ENCODE results near the gene KCNK1.

Gene KCNK1

GRCh38 chr1:233587958-233588799, 25.7 kb upstream of the KCNK1 start:
- no peak overlapping the region for H3K4me3 ChIP-seq (ENCODE audit: low read depth, low read length)
- no peak for DNase-seq (ENCODE audit: low read depth)
- TF ChIP-seq CTCF (IDR thresholded peaks at IDR 0.05; ENCODE audit: control insufficient read depth, extremely low read depth, insufficient read depth), result no peak

- no peak for TF ChIP-seq CTCF (IDR thresholded peaks at IDR 0.05; ENCODE audit: control insufficient read depth, extremely low read depth, insufficient read depth)
- DNase-seq (ENCODE audit: low read depth), result no peak
- H3K4me3 ChIP-seq (ENCODE audit: low read depth, low read length), result no peak overlapping the region
Observed at GRCh38 chr1:233597489-233597901, 16.4 kb upstream of the KCNK1 start.

GRCh38 chr1:233598891-233599541, 14.9 kb upstream of the KCNK1 start:
- no peak for TF ChIP-seq CTCF (IDR thresholded peaks at IDR 0.05; ENCODE audit: control insufficient read depth, extremely low read depth, insufficient read depth)
- no peak overlapping the region for H3K4me3 ChIP-seq (ENCODE audit: low read depth, low read length)
- no peak for DNase-seq (ENCODE audit: low read depth)

- no peak for TF ChIP-seq CTCF (IDR thresholded peaks at IDR 0.05; ENCODE audit: control insufficient read depth, extremely low read depth, insufficient read depth)
- DNase-seq (ENCODE audit: low read depth), result no peak
- H3K4me3 ChIP-seq (ENCODE audit: low read depth, low read length), result no peak overlapping the region
Observed at GRCh38 chr1:233599542-233600073, 14.3 kb upstream of the KCNK1 start.

- no peak for DNase-seq (ENCODE audit: low read depth)
- no peak for TF ChIP-seq CTCF (IDR thresholded peaks at IDR 0.05; ENCODE audit: control insufficient read depth, extremely low read depth, insufficient read depth)
- no peak overlapping the region for H3K4me3 ChIP-seq (ENCODE audit: low read depth, low read length)
Observed at GRCh38 chr1:233600488-233600887, 13.4 kb upstream of the KCNK1 start.

GRCh38 chr1:233603478-233603877, 10.4 kb upstream of the KCNK1 start:
- TF ChIP-seq CTCF (IDR thresholded peaks at IDR 0.05; ENCODE audit: control insufficient read depth, extremely low read depth, insufficient read depth), result no peak
- no peak overlapping the region for H3K4me3 ChIP-seq (ENCODE audit: low read depth, low read length)
- DNase-seq (ENCODE audit: low read depth), result no peak

All from LNCaP clone FGC (cell line).